ENCODE data around the gene EIPR1.

EIPR1 gene

GRCh38 chr2:3264010-3264744 is 113.4 kb downstream of the EIPR1 start:
- no peak for DNase-seq

- DNase-seq = no peak
Observed at GRCh38 chr2:3263487-3263886, 114.1 kb downstream of the EIPR1 start.

GRCh38 chr2:3262437-3263388 is 114.9 kb downstream of the EIPR1 start:
- no peak for DNase-seq

GRCh38 chr2:3261511-3261910 is 116.1 kb downstream of the EIPR1 start:
- DNase-seq = no peak

- DNase-seq = no peak
Observed at GRCh38 chr2:3260959-3261358, 116.7 kb downstream of the EIPR1 start.

GRCh38 chr2:3257826-3258225 is 119.8 kb downstream of the EIPR1 start:
- no peak for DNase-seq

GRCh38 chr2:3257166-3257565 is 120.5 kb downstream of the EIPR1 start:
- no peak for DNase-seq

GRCh38 chr2:3256605-3257004 is 121.0 kb downstream of the EIPR1 start:
- DNase-seq = no peak

- DNase-seq = no peak
Observed at GRCh38 chr2:3256157-3256556, 121.5 kb downstream of the EIPR1 start.

GRCh38 chr2:3254442-3254941 is 123.1 kb downstream of the EIPR1 start:
- no peak for DNase-seq

GRCh38 chr2:3253913-3254441 is 123.6 kb downstream of the EIPR1 start:
- DNase-seq = no peak

GRCh38 chr2:3251946-3252345 is 125.7 kb downstream of the EIPR1 start:
- DNase-seq = no peak

- DNase-seq = no peak
Observed at GRCh38 chr2:3249476-3249962, 128.1 kb downstream of the EIPR1 start.

GRCh38 chr2:3248754-3249475 is 128.7 kb downstream of the EIPR1 start:
- no peak for DNase-seq

GRCh38 chr2:3246928-3247714 is 130.5 kb downstream of the EIPR1 start:
- DNase-seq = no peak

- no peak for DNase-seq
Observed at GRCh38 chr2:3246406-3246805, 131.2 kb downstream of the EIPR1 start.

GRCh38 chr2:3244486-3244885 is 133.1 kb downstream of the EIPR1 start:
- DNase-seq = no peak

- no peak for DNase-seq
Observed at GRCh38 chr2:3243804-3244203, 133.8 kb downstream of the EIPR1 start.

- no peak for DNase-seq
Observed at GRCh38 chr2:3242747-3243369, 134.8 kb downstream of the EIPR1 start.

GRCh38 chr2:3241971-3242746 is 135.5 kb downstream of the EIPR1 start:
- no peak for DNase-seq
